HEK293T (cell line): ENCODE measurements around the gene CLIP4.

Experiments used
- CTCF ChIA-PET: fragments of 350-600 bp; formaldehyde crosslinking; extraction: SDS; loops from one replicate; lab custom pipeline; 2021; ENCODE audit warnings: antibody characterized with exemption, inconsistent platforms; lab: Yijun Ruan, JAX
- POLR2A ChIA-PET: fragments of 350-600 bp; formaldehyde crosslinking; extraction: SDS; loops from one replicate; lab custom pipeline; 2020; ENCODE audit warnings: antibody characterized with exemption, inconsistent platforms; lab: Yijun Ruan, JAX
- DNase-seq: peaks from one replicate; pipeline ENCODE4 v3.0.0; 2012; ENCODE audit warnings: mixed read lengths; ENCODE audit errors: extremely low spot score
- ARNT ChIP-seq: fragments of 450-650 bp; IDR thresholded peaks from 2 replicates; pipeline ENCODE4 v1.6.1; 2017; ENCODE audit warnings: mild to moderate bottlenecking
- BHLHE40 ChIP-seq: fragments of 450-650 bp; IDR thresholded peaks from 2 replicates; pipeline ENCODE4 v1.6.1; 2016; ENCODE audit warnings: mild to moderate bottlenecking, moderate library complexity, borderline replicate concordance
- CTBP1 ChIP-seq: fragments of 450-650 bp; IDR thresholded peaks from 2 replicates; pipeline ENCODE4 v1.6.1; 2016; ENCODE audit warnings: borderline replicate concordance
- ELF4 ChIP-seq: fragments of 450-650 bp; IDR thresholded peaks from 2 replicates; pipeline ENCODE4 v1.6.1; 2017; ENCODE audit warnings: antibody characterized with exemption
- FOXA1 ChIP-seq: fragments of 450-650 bp; IDR thresholded peaks from 2 replicates; pipeline ENCODE4 v1.6.1; 2016; ENCODE audit warnings: mild to moderate bottlenecking
- FOXK2 ChIP-seq: fragments of 450-650 bp; IDR thresholded peaks from 2 replicates; pipeline ENCODE4 v1.6.1; 2016; ENCODE audit warnings: mild to moderate bottlenecking
- FOXM1 ChIP-seq: fragments of 450-650 bp; IDR thresholded peaks from 2 replicates; pipeline ENCODE4 v1.6.1; 2017; ENCODE audit warnings: mild to moderate bottlenecking, borderline replicate concordance
- HDGF ChIP-seq: fragments of 450-650 bp; IDR thresholded peaks from 2 replicates; pipeline ENCODE4 v1.6.1; 2017; ENCODE audit warnings: antibody characterized with exemption, borderline replicate concordance
- L3MBTL2 ChIP-seq: fragments of 450-650 bp; conservative IDR thresholded peaks from 2 replicates; pipeline ENCODE4 v1.6.1; 2016; ENCODE audit warnings: mild to moderate bottlenecking
- LEF1 ChIP-seq: fragments of 450-650 bp; IDR thresholded peaks from 2 replicates; pipeline ENCODE4 v1.6.1; 2017; ENCODE audit warnings: mild to moderate bottlenecking, borderline replicate concordance
- NFRKB ChIP-seq: fragments of 450-650 bp; IDR thresholded peaks from 2 replicates; pipeline ENCODE4 v1.6.1; 2016; ENCODE audit warnings: mild to moderate bottlenecking, moderate library complexity
- SP1 ChIP-seq: fragments of 450-650 bp; IDR thresholded peaks from 2 replicates; pipeline ENCODE4 v1.6.1; 2017
- SUZ12 ChIP-seq: fragments of 450-650 bp; IDR thresholded peaks from 2 replicates; pipeline ENCODE4 v1.6.1; 2016; ENCODE audit warnings: mild to moderate bottlenecking
- TARDBP ChIP-seq: fragments of 450-650 bp; IDR thresholded peaks from 2 replicates; pipeline ENCODE4 v1.6.1; 2016
- ZNF384 ChIP-seq: fragments of 450-650 bp; IDR thresholded peaks from 2 replicates; pipeline ENCODE4 v1.6.1; 2016
- TF ChIP-seq, protein P1 (sequence below): fragments of 450-650 bp; IDR thresholded peaks from 2 replicates; pipeline ENCODE4 v1.6.1; 2016

Gene CLIP4

DNA sequence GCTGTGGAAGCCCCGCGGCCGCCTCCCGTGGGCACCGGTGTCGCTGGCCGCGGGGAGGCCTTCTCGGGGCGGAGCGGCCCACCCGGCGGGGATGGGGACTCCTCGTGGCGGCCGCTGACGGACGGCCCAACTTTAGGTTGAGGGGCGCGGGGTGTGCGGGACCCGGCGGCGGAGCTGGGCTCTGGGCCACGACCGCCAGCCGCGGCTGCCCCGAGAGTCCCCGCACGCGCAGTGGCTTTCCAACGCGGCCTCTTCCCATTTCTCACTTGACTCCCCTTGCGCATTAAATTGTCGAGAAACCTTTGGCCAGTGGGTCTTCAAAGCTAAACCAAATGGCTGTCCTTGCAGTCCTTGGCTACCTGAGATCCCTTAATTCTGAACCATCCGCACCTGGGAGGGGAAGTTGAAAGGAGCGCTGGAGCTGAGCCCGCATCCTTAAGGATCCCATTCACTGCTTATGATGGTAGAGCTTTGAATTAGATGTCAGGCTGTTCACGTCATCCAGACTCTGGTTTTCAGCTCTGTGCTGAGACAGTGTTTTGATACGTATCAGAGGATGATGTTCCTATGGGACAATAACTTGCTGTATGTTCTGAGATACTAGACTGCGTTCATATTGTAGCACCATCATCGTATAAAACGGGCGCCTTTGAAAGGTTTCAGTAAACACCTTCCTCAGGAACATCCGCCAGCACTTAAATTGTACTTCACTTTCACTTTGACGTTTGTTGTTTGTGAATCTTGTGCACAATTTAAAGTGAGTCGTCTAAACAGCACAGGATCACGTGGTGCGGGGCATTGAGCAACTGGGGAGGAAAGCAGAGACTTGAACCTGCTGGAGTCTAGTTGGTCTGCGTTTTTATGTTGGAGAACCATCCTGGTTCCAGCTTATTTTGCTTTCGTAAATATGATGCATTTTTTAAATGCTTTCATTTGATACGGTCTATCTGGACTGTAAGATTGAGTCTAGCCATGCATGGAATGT is 874 bp downstream of the CLIP4 start:
- ChIA-PET POLR2A (interaction anchor here (0.6 to 1.6 kb wide), 4 partner anchors 9 to 80 kb away, joined by 3 to 4 read pairs (median 4); no protein-coding TSS in a partner anchor), CTCF (interaction anchor here (0.6 to 1.0 kb wide), 2 partner anchors 157 to 165 kb away, joined by 3 read pairs; no protein-coding TSS in a partner anchor)
- TF ChIP-seq, protein P1, sequence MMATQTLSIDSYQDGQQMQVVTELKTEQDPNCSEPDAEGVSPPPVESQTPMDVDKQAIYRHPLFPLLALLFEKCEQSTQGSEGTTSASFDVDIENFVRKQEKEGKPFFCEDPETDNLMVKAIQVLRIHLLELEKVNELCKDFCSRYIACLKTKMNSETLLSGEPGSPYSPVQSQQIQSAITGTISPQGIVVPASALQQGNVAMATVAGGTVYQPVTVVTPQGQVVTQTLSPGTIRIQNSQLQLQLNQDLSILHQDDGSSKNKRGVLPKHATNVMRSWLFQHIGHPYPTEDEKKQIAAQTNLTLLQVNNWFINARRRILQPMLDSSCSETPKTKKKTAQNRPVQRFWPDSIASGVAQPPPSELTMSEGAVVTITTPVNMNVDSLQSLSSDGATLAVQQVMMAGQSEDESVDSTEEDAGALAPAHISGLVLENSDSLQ, result no peak
- peak; percentile 39 for TF ChIP-seq L3MBTL2
- peak; percentile 32 for DNase-seq

DNA sequence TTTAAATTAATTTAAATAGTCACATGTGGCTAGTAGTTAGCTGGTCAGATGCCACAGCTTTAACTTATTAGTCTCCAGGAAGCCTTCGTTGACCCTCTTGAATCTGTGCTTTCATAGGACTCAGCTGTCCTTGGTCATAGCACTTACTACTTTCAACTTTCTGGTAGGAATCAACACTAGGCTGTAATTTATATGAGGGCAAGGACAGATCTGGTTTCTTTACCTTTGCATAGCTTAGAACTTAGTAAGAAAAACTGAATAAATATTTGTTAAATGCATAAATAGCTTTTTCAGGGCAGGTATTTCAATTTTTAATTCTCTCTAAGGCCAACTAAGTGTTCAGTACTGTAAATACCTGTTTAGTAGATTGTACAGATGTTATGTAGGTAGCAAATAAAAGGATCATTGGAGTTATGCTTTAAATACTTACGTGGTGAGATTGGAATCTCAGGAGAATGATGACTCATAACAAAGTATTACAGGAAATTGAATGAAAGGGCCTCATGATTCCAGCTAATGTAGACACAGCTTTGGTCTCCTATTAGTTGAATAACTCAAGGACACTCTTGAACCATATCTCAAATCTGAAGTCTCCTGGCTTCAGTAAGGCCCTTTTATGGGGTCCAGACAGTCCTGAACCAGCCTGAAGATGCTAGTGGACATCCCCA is 2.6 kb downstream of the CLIP4 start:
- TF ChIP-seq FOXM1 (no peak), LEF1 (no peak), SP1 (no peak), BHLHE40 (no peak), HDGF (no peak), TARDBP (no peak), SUZ12 (no peak), NFRKB (no peak)
- TF ChIP-seq, protein P1, result no peak
- POLR2A ChIA-PET, result interaction anchor here (1.6 kb wide), 1 partner anchor 12 kb away, joined by 4 read pairs; no protein-coding TSS in a partner anchor
- CTCF ChIA-PET, result no interaction called here
- DNase-seq, result no peak

- CTCF ChIA-PET, result no interaction called here
- POLR2A ChIA-PET, result no interaction called here
- TF ChIP-seq SUZ12, result no peak
- no peak for TF ChIP-seq NFRKB
- DNase-seq, result no peak
These were observed 4.0 kb downstream of the CLIP4 start for GRCh38 chr2:29119211-29119610.

DNA sequence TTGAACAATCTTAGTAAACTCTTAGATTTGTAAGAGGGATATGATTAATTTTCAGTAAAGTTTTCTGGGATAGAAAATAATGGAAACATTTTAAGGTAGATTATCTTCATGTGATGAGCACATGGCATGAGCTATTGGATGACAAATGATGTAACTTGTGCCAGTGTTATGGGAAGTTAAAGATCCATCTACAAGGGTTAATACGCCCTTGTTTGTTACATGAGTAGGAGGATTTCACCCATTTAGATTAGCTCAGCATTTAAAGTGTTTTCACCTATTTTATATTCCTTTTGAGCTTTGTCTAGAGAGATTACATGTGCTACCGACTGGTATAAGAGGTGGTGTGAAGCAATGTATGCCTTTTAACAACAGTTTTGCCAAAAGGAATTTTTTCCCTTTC is 5.6 kb downstream of the CLIP4 start:
- DNase-seq, result no peak
- TF ChIP-seq HDGF, result no peak
- no peak for TF ChIP-seq NFRKB
- TF ChIP-seq, protein P1, result no peak
- no peak for TF ChIP-seq BHLHE40
- TF ChIP-seq FOXA1, result no peak
- no peak for TF ChIP-seq SP1
- TF ChIP-seq TARDBP, result no peak
- no peak for TF ChIP-seq L3MBTL2
- TF ChIP-seq SUZ12, result no peak
- TF ChIP-seq FOXK2, result no peak
- no peak for TF ChIP-seq ZNF384
- TF ChIP-seq ELF4, result no peak
- no peak for TF ChIP-seq ARNT
- no peak for TF ChIP-seq FOXM1
- no peak for TF ChIP-seq CTBP1
- TF ChIP-seq LEF1, result no peak
- CTCF ChIA-PET, result no interaction called here
- POLR2A ChIA-PET, result no interaction called here

DNA sequence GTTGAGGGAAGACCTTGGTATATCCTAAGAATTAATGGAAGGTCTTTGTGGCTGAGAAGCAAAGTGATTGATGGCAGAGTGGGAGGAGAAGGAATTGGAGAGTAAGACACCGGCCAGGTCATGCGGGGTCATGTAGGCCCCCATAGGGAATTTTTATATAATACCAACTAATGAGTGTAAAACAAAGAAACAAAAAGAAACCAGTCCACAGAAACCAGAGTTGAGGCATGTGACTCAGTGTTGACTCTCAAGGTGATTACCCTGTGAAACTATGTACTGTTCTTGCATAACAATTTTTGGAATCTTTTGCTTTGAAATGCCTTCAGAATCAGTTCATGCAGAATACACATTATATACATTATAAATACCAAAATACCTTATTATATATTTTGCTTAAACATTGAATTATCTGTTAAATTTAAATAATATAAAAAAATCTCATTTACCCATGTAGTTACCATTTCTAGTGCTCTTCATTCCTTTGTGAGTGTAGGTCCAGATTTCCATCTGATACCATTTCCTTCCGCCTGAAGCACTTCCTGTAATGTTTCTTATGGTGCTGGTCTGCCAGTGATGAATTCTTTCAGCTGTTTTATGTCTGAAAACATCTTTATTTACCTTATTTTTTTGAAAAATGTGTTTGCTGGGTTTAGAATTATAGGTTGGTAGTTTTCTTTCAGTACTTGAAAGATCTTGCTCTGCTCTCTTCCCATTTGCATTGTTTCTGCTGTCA is 8.6 kb downstream of the CLIP4 start:
- DNase-seq, result no peak
- CTCF ChIA-PET, result no interaction called here
- TF ChIP-seq ARNT, result no peak
- TF ChIP-seq, protein P1, result no peak
- TF ChIP-seq SUZ12, result no peak
- TF ChIP-seq L3MBTL2, result no peak
- no peak for TF ChIP-seq FOXM1
- no peak for TF ChIP-seq SP1
- no peak for TF ChIP-seq ZNF384
- no peak for TF ChIP-seq CTBP1
- no peak for TF ChIP-seq HDGF
- POLR2A ChIA-PET, result no interaction called here
